GM19351 (cell line): ENCODE results near the gene EFCAB8.
"Not testable (repeated sequence)": the region's sequence is repeated elsewhere in the genome, so short reads cannot be mapped to it uniquely, and the experiment has no call there.

Experiments used
- ATAC-seq: cut with Tn5 transposase; IDR thresholded peaks from one replicate; pipeline ENCODE4 v1.9.1; 2021; ENCODE audit warnings: mild to moderate bottlenecking, moderate library complexity; ENCODE audit not compliant: unreplicated experiment

EFCAB8 gene

GRCh38 chr20:32885185-32885584 lies 26.5 kb downstream of the EFCAB8 start:
- no peak for ATAC-seq

GRCh38 chr20:32885952-32886351 lies 27.2 kb downstream of the EFCAB8 start:
- no peak for ATAC-seq

GRCh38 chr20:32886652-32887051 lies 27.9 kb downstream of the EFCAB8 start:
- ATAC-seq: no peak

GRCh38 chr20:32887492-32887891 lies 28.8 kb downstream of the EFCAB8 start:
- ATAC-seq: no peak

DNA sequence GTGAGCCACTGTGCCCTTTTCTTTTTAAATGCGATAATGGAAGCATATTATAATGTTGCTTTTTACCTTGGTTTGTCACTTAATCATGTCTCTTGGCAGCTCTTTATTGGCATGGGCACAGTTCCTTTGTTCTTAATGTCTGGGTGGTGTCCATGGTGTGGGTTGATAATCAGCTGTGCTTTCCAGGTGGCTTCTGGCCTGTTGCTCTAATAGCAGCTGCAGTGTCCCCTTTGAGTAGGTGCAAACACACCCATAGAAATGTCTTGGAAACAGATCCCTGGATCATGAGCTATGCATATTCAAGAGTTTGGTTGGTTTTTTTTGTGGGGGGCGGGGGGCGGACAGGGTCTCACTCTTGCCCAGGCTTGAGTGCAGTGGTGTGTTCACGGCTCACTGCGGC lies 29.9 kb downstream of the EFCAB8 start:
- ATAC-seq: no peak

DNA sequence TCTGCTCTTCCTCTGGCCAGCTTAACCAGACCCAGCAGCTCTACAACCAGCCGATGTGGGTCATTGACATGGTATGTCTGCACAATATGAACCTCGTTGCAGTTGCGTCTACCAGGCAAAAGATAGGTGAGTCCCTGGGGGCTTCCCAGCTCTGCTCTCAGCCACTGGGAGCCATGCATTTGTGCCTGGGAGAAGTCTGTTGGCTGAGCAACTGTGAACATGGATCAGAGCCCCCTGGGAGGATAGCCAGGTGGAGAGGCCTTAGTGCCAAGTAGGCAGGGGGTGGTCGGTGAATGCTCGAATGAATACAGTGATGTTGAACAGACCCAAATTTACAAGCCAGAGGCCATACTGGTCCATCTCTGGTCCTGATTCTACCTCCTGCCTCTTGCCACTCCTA lies 30.6 kb downstream of the EFCAB8 start:
- no peak for ATAC-seq

- no peak for ATAC-seq
These were observed 32.8 kb downstream of the EFCAB8 start for GRCh38 chr20:32891491-32891890.

DNA sequence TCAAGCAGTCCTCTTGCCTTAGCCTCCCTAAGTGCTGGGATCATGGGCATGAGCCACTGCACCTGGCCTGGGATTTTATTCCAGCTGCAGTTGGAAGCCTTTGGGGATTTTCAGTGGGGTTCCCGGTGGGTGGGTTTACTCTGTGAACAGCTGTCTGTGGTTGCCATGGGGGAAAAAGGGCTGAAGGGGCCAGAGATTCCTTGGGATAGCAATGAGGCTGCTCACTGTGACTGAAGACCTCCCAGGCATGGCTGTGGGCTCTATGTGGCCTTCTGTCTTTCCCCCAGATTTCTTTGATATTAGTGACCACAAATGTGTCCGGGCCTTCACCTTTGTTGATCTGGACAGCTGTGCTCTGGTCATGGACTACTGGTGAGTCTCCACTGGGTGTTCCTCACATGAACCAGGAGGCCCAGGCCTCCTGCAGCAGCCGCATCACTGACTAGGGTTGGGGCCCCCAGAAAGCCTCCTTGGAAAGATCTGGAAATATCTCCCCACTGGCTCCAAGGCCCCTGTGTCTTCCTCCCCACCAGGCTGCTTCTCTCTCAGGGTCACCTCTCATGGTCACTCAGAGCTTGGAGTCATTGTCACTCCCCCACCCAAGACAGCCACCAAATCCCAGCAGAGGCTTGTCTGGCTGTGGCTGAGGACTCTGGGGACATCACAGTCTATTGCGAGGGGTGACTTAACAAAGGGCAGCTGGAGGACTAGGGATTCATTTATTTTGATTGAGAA lies 33.4 kb downstream of the EFCAB8 start:
- no peak for ATAC-seq

DNA sequence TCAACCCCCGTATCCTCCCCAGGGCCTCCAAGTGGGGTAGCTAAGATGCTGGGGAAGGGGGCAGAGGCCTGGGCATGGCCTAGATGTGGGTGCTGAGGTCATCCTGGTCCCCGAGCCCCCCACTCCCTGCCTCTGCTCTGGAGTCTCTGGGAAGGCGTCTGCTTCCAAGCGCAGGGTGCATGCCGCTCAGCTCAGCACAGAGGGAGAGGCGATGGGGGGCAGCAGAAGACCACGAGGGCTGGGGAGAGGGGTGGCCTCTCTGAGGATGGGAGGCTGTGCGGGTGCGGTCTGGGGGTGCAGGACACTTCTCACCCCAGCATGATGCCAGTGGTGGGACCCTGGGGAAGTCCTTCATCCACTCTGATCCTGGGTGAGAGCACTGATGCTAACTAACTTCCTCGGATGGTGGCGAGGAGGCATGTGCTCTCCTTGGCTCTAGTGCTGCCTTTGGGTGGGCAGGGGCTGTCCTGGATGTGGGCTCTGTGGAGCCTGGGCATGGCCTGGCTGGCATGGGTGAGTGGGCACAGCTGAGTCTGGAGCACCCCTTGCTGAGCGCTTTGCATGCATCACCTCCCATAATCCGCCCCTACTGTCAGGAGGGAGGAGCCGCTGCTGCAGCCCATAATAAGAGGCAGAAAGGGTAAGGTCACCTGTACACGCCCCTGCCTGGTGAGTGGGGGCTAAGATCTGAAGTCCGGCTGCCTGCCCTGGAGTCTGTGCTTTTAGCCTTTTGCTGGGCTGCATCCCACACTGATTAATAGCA lies 34.7 kb downstream of the EFCAB8 start:
- no peak for ATAC-seq

- no peak for ATAC-seq
These were observed 35.3 kb downstream of the EFCAB8 start for GRCh38 chr20:32894026-32894483.

DNA sequence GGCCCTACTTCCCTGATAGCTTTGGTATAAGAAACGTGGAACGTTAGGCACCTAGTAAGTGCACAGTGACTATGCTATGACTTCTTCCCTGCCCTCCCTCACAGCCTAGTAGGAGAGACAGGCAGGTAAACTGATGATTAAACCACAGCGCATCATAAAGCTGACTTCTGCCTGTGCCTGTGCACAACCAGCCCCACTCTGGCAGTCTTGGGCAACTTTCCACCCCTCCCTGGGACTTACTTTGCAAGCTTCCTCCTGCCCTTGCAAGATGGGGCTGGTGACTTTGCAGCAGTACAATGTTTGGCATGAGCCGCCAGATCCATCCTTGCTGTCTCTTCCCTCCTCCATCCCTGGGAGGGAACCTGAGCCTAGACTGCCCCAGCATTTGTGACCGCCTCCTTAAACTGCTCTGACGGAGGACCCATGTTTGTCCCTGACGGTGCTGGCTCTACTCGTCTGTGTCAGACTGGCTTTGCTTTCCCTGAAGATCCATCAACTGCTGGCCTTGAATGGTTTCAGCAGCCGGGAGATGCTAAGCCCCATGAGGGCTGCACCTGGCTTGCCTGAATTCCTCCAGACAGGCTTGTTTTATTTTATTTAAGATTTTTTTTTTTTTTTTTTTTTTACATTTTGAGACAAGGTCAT lies 36.1 kb downstream of the EFCAB8 start:
- ATAC-seq: no peak

GRCh38 chr20:32896521-32897280 lies 38.0 kb downstream of the EFCAB8 start:
- no peak for ATAC-seq

DNA sequence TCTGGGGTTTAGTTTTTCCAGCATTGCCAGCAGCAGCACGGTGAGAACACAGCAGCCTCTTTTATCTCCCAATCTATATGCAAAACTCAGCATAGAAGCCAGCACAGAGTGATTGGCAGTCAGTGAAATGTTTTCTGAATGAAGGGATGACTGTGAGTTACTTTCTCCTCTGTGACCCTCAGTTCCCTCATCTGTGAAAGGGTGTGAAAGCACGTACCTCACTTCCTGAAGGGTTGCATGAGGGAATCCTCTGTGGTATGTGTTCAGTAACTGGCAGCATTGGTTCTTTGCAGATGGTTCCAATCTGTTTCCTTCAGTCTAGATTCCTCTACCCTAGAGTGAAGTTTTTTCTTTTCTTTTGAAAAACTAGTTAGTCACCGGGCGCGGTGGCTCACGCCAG lies 40.0 kb downstream of the EFCAB8 start:
- ATAC-seq: no peak

DNA sequence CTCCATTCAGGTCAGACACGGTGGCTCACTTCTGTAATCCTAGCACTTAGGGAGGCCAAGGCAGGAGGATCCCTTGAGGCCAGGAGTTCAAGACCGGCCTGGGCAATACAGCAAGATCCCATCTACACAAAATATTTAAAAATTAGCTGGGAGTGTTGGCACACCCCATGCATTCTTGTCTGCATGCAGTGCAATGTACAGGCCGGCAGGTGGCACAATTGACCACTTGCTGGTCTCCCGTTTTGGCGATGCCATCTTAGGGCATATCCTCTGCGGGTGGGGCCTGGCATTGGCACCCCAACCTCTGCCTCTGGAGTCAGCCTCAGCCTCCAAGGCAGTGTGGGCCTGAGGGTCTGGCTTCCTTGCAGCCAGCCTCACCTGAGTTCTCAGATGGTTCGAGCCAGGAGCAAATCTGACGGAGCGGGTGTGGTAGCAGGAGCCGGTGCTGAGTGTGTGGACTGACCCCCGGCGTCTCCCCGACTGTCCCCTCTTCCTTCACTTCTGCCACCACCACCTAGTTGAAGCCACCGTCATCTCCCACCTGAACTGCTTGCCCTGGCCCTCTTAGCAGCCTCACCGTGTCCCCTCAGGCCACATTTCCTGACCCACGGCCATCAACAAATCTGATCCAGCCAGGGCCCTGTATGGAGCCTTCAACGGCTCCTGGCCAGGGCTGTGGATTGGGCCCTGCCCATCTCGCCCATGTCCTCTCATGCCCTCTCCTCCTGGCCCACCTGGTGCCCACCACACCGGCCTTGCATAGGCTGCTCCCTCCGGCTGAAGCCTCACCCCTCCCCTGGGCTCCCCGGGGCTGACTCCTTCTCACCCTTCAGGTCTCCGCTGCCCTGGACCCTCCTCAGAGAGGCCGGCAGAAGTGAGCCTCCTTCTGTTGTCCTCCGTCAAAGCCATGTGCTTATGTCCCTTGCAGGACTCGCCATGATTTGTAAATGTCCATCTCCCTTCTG lies 44.0 kb downstream of the EFCAB8 start:
- no peak for ATAC-seq

DNA sequence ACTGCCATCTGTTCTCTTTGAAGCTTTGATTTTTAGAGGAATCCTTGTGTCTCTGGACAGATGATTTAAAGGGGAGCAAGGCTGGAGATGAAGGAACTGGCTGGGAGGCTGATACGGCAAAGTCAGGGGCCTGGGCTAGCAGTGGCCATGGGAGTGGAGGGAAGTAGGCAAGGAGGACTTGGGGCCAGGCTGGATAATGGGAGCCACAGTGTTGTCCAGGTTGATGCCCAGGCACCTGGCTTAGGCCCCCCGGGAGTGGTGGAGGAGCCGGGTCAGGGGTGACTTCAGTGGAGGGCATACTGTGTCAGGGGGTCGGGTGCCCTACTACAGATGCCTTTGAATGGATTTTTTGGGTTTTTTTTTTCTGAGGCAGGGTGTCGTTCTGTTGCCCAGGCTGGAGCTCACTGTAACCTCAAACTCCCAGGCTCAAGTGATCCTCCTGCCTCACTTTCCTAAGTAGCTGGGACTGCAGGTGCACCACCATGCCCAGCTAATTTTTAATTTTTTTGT lies 45.0 kb downstream of the EFCAB8 start:
- ATAC-seq: no peak

DNA sequence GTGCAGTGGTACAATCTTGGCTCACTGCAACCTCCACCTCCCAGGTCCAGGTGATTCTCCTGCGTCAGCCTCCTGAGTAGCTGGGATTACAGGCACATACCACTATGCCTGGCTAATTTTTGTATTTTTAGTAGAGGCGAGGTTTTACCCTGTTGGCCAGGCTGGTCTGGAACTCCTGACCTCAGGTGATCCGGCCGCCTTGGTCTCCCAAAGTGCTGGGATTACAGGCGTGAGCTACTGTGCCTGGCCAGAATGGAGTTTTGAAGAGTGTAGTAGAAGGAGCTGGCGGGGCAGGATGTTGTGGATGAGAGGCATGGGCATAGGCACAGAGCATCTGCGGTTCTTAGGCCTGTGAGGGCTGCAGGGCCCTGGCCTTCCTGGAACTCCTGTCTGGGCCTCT lies 46.0 kb downstream of the EFCAB8 start:
- not testable (repeated sequence) for ATAC-seq

- ATAC-seq: no peak
These were observed 47.5 kb downstream of the EFCAB8 start for GRCh38 chr20:32906200-32906599.

DNA sequence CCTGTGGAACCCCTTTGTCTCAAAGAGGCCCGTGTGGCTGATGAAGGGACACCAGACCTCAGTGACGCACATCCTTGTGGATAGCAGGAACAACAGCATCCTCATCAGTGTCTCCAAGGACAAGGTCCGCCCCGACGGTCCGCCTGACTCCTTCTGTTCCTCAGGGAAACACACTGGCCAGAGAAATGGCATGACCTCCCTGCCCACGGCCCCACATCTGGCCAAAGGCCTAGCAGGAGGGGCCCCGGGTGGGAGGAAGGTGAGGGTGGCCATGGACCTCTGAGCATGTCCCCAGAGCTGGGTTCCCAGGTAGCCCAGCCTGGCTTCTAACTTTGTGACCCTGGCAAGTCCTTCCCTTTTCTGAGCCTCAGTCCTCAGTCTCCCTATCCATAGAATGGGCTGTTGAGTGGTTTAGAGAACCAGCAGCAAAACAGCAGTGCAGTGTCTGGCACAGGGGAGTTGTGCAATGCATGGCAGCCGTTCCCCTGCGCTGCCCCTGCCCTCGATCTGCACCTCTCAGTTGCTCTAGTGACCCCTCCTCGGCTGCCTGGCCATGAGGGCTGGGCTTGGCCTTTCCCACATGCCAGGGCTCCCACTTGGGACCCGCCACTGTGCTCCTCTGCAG lies 48.3 kb downstream of the EFCAB8 start:
- ATAC-seq: no peak

DNA sequence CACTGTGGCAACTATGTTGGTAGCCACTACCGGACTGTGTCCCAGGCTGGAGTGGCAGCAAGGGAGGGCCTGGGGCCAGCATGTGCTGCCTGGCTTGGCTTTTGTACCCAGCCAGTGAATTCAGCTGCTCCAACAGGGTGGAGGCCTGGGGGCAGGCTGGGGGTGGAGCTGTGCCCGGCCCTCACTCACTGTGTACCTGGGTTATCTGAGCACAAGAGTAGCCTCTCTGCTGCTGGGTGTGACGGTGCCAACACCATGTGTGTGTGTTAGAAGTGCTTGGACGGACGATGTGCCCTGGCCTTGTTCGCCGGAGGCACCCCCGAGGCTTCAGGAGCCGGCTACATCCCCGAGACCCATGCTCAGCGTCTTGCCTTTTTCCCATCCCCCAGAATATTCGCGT lies 49.2 kb downstream of the EFCAB8 start:
- ATAC-seq: no peak
